HepG2 (cell line): ENCODE data around the gene SC5D. TPM values are rescaled to one million over a fixed set of nuclear protein-coding genes. Genes with fewer than 3 reads are reported as not detected.

Experiments
- ARNT2 ChIP-seq: sonication (generic); formaldehyde crosslinking; IDR thresholded peaks from 2 replicates; pipeline ENCODE4 v1.8.0; 2022; ENCODE audit warnings: mild to moderate bottlenecking, low read depth, missing genetic modification reagents, moderate library complexity
- FOXK2 ChIP-seq: fragments of 450-650 bp; IDR thresholded peaks from 2 replicates; pipeline ENCODE4 v1.6.1; 2016
- GATAD1 ChIP-seq: IDR thresholded peaks from 2 replicates; pipeline ENCODE4 v1.6.1; 2016; ENCODE audit warnings: missing genetic modification reagents, missing compliant biosample characterization
- HIVEP1 ChIP-seq: sonication (generic); formaldehyde crosslinking; IDR thresholded peaks from 2 replicates; pipeline ENCODE4 v1.4.0; 2020; ENCODE audit warnings: mild to moderate bottlenecking, missing genetic modification reagents
- HOXA5 ChIP-seq: sonication (generic); formaldehyde crosslinking; IDR thresholded peaks from 2 replicates; pipeline ENCODE4 v1.4.0; 2020; ENCODE audit warnings: missing genetic modification reagents
- NFIB ChIP-seq: sonication (generic); formaldehyde crosslinking; IDR thresholded peaks from 2 replicates; pipeline ENCODE4 v1.9.0; 2021; ENCODE audit warnings: missing genetic modification reagents, mild to moderate bottlenecking, borderline replicate concordance
- PAF1 ChIP-seq: IDR thresholded peaks from 2 replicates; pipeline ENCODE4 v1.6.1; 2016; ENCODE audit warnings: missing genetic modification reagents, missing compliant biosample characterization
- PITX1 ChIP-seq: sonication (generic); formaldehyde crosslinking; IDR thresholded peaks from 2 replicates; pipeline ENCODE4 v1.5.1; 2020; ENCODE audit warnings: mild to moderate bottlenecking, missing genetic modification reagents
- RFXANK ChIP-seq: IDR thresholded peaks from 2 replicates; pipeline ENCODE4 v1.6.1; 2016
- SNAI1 ChIP-seq: sonication (generic); formaldehyde crosslinking; IDR thresholded peaks from 2 replicates; pipeline ENCODE4 v1.5.0; 2020; ENCODE audit warnings: mild to moderate bottlenecking, missing genetic modification reagents, borderline replicate concordance
- YY1 ChIP-seq: IDR thresholded peaks from 2 replicates; pipeline ENCODE4 v1.6.1; 2011; ENCODE audit warnings: low read length, low read depth, moderate library complexity, mild to moderate bottlenecking; ENCODE audit not compliant: insufficient read depth, insufficient replicate concordance
- ZNF20 ChIP-seq: sonication (generic); formaldehyde crosslinking; IDR thresholded peaks from 2 replicates; pipeline ENCODE4 v1.4.0; 2020; ENCODE audit warnings: mild to moderate bottlenecking, moderate library complexity, missing genetic modification reagents
- ZNF547 ChIP-seq: sonication (generic); formaldehyde crosslinking; IDR thresholded peaks from 2 replicates; pipeline ENCODE4 v1.5.1; 2020; ENCODE audit warnings: mild to moderate bottlenecking, missing genetic modification reagents
- ZNF550 ChIP-seq: sonication (generic); formaldehyde crosslinking; IDR thresholded peaks from 2 replicates; pipeline ENCODE4 v1.4.0; 2020; ENCODE audit warnings: mild to moderate bottlenecking, missing genetic modification reagents, borderline replicate concordance
- ZNF709 ChIP-seq: sonication (generic); formaldehyde crosslinking; IDR thresholded peaks from 2 replicates; pipeline ENCODE4 v1.5.0; 2020; ENCODE audit warnings: mild to moderate bottlenecking, missing genetic modification reagents
- polyA plus RNA-seq, 8 experiments: library from polyadenylated mRNA; depleted of rRNA in 3 of 8; stranded (reverse) in 7 of 8; unstranded in 1 of 8; fragments of >200 nt; fragmentation: Illumina TruSeq in 4 of 8; extraction: Trizol in 4 of 8; gene quantifications; 2 replicates each; pipeline versions ENCODE4 v1.2.1 to v1.2.3, GENCODE V29; 2011 to 2016; ENCODE audit warnings: low read depth in 4 of 8, missing spikeins in 1 of 8, mixed read lengths in 1 of 8; ENCODE audit not compliant: insufficient read depth in 1 of 8
- total RNA-seq, 5 experiments: library from RNA; depleted of rRNA; stranded (reverse); fragments of >200 nt; fragmentation: Illumina TruSeq; extraction: Trizol; gene quantifications; 2 replicates each; pipeline ENCODE4 v1.2.3, GENCODE V29; 2016; ENCODE audit warnings: low read depth in 1 of 5
- TF ChIP-seq, protein P1 (sequence below): sonication (generic); formaldehyde crosslinking; IDR thresholded peaks from 2 replicates; pipeline ENCODE4 v1.4.0; 2020; ENCODE audit warnings: mild to moderate bottlenecking, missing genetic modification reagents
- TF ChIP-seq, protein P2 (sequence below): IDR thresholded peaks from 2 replicates; pipeline ENCODE4 v1.6.1; 2018; ENCODE audit warnings: missing genetic modification reagents
- TF ChIP-seq, protein P3 (sequence below): sonication (generic); formaldehyde crosslinking; IDR thresholded peaks from 2 replicates; pipeline ENCODE4 v1.5.0; 2020; ENCODE audit warnings: missing genetic modification reagents
- TF ChIP-seq, protein P4 (sequence below): sonication (generic); formaldehyde crosslinking; IDR thresholded peaks from 2 replicates; pipeline ENCODE4 v1.4.0; 2020; ENCODE audit warnings: missing genetic modification reagents; ENCODE audit errors: not compliant biosample characterization
- TF ChIP-seq, protein P5 (sequence below): sonication (generic); formaldehyde crosslinking; IDR thresholded peaks from 2 replicates; pipeline ENCODE4 v1.9.0; 2021; ENCODE audit warnings: missing genetic modification reagents, borderline replicate concordance

The SC5D gene
- total and polyA plus RNA-seq, 2 of the 13 experiments (the other 11 are each of a cell fraction or from before 2014, with no cell fraction given) = 84.4 to 155 TPM

DNA sequence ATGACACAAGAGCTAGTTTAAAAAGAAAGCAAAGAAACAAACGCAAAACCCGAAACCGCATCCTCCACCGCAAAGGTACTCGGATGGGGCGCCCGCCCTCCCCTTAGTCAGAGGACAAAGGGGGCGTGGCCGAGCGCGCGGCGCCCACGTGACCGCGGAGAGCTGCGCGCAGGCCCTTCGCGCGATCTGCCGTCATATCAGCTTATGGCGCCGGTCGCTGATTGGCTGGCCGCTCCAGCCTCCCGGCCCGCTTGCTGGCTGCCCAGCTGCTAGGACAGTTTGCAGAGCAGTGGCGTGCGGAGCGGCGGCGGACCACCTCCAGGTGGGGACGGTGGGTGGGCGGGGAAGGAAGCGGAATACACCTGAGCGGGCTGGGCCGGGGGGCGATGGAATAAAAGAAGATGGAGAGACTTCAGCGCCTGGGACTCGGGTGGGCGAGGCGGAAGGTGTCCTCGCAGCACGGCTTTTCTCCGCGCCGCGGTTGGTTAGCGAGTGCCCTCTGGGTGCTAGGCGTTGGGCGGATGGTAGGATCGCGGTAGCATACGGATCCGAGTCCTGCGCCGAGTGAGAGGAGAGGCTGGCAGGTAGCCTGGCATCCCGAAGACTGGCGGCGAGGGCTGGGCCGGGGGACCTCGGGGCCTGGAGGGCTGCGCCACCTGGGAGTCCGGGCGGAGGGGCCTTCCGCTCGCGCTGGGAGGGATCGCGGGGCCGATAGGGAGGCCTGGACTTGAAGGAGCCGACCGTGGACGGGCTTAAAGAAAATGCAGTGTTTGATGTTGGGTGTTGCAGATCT lies at the start of gene SC5D (continued):
- TF ChIP-seq ARNT2 (CRISPR knock-in tag) (peak; percentile 46; the same call in 1 of the 2 replicates), ZNF20 (0 out of 2 replicates have a peak, but pooled peaks have one; percentile 42), FOXK2 (no peak), HIVEP1 (CRISPR knock-in tag) (peak; percentile 58; the same call in 1 of the 2 replicates), ZNF547 (CRISPR knock-in tag) (peak; percentile 85; the same call in 1 of the 2 replicates), RFXANK (CRISPR knock-in tag) (peak; percentile 83; the same call in 1 of the 2 replicates), HOXA5 (peak; percentile 49; the same call in 1 of the 2 replicates), ZNF709 (CRISPR knock-in tag) (peak; percentile 71; the same call in 1 of the 2 replicates), NFIB (CRISPR knock-in tag) (no peak), PITX1 (peak; percentile 28; the same call in 1 of the 2 replicates), GATAD1 (peak; percentile 80), YY1 (peak; percentile 40), SNAI1 (CRISPR knock-in tag) (peak; percentile 86; the same call in 1 of the 2 replicates), PAF1 (CRISPR knock-in tag) (no peak), ZNF550 (CRISPR knock-in tag) (peak; percentile 86; the same call in 1 of the 2 replicates)
- TF ChIP-seq, protein P1, sequence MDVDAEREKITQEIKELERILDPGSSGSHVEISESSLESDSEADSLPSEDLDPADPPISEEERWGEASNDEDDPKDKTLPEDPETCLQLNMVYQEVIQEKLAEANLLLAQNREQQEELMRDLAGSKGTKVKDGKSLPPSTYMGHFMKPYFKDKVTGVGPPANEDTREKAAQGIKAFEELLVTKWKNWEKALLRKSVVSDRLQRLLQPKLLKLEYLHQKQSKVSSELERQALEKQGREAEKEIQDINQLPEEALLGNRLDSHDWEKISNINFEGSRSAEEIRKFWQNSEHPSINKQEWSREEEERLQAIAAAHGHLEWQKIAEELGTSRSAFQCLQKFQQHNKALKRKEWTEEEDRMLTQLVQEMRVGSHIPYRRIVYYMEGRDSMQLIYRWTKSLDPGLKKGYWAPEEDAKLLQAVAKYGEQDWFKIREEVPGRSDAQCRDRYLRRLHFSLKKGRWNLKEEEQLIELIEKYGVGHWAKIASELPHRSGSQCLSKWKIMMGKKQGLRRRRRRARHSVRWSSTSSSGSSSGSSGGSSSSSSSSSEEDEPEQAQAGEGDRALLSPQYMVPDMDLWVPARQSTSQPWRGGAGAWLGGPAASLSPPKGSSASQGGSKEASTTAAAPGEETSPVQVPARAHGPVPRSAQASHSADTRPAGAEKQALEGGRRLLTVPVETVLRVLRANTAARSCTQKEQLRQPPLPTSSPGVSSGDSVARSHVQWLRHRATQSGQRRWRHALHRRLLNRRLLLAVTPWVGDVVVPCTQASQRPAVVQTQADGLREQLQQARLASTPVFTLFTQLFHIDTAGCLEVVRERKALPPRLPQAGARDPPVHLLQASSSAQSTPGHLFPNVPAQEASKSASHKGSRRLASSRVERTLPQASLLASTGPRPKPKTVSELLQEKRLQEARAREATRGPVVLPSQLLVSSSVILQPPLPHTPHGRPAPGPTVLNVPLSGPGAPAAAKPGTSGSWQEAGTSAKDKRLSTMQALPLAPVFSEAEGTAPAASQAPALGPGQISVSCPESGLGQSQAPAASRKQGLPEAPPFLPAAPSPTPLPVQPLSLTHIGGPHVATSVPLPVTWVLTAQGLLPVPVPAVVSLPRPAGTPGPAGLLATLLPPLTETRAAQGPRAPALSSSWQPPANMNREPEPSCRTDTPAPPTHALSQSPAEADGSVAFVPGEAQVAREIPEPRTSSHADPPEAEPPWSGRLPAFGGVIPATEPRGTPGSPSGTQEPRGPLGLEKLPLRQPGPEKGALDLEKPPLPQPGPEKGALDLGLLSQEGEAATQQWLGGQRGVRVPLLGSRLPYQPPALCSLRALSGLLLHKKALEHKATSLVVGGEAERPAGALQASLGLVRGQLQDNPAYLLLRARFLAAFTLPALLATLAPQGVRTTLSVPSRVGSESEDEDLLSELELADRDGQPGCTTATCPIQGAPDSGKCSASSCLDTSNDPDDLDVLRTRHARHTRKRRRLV (CRISPR knock-in tag) = peak; percentile 65; the same call in 1 of the 2 replicates
- TF ChIP-seq, protein P2, sequence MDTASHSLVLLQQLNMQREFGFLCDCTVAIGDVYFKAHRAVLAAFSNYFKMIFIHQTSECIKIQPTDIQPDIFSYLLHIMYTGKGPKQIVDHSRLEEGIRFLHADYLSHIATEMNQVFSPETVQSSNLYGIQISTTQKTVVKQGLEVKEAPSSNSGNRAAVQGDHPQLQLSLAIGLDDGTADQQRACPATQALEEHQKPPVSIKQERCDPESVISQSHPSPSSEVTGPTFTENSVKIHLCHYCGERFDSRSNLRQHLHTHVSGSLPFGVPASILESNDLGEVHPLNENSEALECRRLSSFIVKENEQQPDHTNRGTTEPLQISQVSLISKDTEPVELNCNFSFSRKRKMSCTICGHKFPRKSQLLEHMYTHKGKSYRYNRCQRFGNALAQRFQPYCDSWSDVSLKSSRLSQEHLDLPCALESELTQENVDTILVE = peak; percentile 66; the same call in 1 of the 2 replicates
- TF ChIP-seq, protein P3, sequence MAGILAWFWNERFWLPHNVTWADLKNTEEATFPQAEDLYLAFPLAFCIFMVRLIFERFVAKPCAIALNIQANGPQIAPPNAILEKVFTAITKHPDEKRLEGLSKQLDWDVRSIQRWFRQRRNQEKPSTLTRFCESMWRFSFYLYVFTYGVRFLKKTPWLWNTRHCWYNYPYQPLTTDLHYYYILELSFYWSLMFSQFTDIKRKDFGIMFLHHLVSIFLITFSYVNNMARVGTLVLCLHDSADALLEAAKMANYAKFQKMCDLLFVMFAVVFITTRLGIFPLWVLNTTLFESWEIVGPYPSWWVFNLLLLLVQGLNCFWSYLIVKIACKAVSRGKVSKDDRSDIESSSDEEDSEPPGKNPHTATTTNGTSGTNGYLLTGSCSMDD (CRISPR knock-in tag) = no peak
- TF ChIP-seq, protein P4, sequence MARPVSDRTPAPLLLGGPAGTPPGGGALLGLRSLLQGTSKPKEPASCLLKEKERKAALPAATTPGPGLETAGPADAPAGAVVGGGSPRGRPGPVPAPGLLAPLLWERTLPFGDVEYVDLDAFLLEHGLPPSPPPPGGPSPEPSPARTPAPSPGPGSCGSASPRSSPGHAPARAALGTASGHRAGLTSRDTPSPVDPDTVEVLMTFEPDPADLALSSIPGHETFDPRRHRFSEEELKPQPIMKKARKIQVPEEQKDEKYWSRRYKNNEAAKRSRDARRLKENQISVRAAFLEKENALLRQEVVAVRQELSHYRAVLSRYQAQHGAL (CRISPR knock-in tag) = no peak
- TF ChIP-seq, protein P5, sequence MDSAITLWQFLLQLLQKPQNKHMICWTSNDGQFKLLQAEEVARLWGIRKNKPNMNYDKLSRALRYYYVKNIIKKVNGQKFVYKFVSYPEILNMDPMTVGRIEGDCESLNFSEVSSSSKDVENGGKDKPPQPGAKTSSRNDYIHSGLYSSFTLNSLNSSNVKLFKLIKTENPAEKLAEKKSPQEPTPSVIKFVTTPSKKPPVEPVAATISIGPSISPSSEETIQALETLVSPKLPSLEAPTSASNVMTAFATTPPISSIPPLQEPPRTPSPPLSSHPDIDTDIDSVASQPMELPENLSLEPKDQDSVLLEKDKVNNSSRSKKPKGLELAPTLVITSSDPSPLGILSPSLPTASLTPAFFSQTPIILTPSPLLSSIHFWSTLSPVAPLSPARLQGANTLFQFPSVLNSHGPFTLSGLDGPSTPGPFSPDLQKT (CRISPR knock-in tag) = no peak
